Colonic mucosa (tissue), 4 donors: ENCODE measurements around the gene DHX34. TPM values are rescaled to one million over a fixed set of nuclear protein-coding genes. Genes with fewer than 3 reads are reported as not detected.

ENCODE experiments used
- DNase-seq: peaks from one replicate; pipeline ENCODE4 v3.0.0-alpha.2; 2020
- H3K27ac ChIP-seq: fragments of 200-600 bp; one replicate; pipeline ENCODE4 v1.8.0; 2021
- H3K27me3 ChIP-seq: fragments of 200-600 bp; one replicate; pipeline ENCODE4 v1.8.0; 2021
- H3K36me3 ChIP-seq: fragments of 200-600 bp; one replicate; pipeline ENCODE4 v1.8.0; 2021
- H3K4me1 ChIP-seq: fragments of 200-600 bp; one replicate; pipeline ENCODE4 v1.8.0; 2021; ENCODE audit warnings: mild to moderate bottlenecking
- H3K4me3 ChIP-seq: fragments of 200-600 bp; one replicate; pipeline ENCODE4 v1.8.0; 2021
- H3K9ac ChIP-seq, 2 donors: one replicate each; pipeline ENCODE4 v1.7.0; 2013; ENCODE audit warnings: control low read depth in 2 of 2, low read depth in 2 of 2, low read length in 2 of 2
- H3K9me3 ChIP-seq: fragments of 200-600 bp; one replicate; pipeline ENCODE4 v1.8.0; 2021
- CTCF ChIP-seq: fragments of 200-600 bp; IDR thresholded peaks from one replicate; pipeline ENCODE4 v1.8.0; 2022; ENCODE audit warnings: antibody characterized with exemption, mild to moderate bottlenecking
- intact Hi-C: fragments of 100-400 bp; cut with DNase I; formaldehyde crosslinking; loops from one replicate; pipeline ENCODE4 v1.14.1; 2022
- total RNA-seq, 2 donors: library from RNA; stranded (reverse); fragmentation: NEBNext Ultra II Directional in 1 of 2; extraction: Animal tissue kit (Norgen Biotek cat#: 25700) in 1 of 2; gene quantifications; one replicate each; pipeline ENCODE4 v1.2.1, GENCODE V29; 2021
- donor health status: healthy.
- donor health status: DM: no; HTN: no; CAD: no.
- donor health status: DM: no; HTN: no; CAD: no.

DHX34 gene
- total RNA-seq, 2 donors from 2014 or later: 6.3 to 17.8 TPM

- no peak overlapping the region for H3K27ac ChIP-seq
- H3K36me3 ChIP-seq: no peaks in the 10 kb centered on the region
- H3K9ac ChIP-seq: no peak overlapping the region
- DNase-seq: no peak
- intact Hi-C loops: no loop called here
- no peaks in the 10 kb centered on the region for H3K9me3 ChIP-seq
- H3K4me3 ChIP-seq: no peak overlapping the region
- no peak for TF ChIP-seq CTCF
- H3K4me1 ChIP-seq: no peaks in the 10 kb centered on the region
- no peaks in the 10 kb centered on the region for H3K27me3 ChIP-seq
Measured at GRCh38 chr19:47404334-47405196, 55.5 kb downstream of the DHX34 start.

GRCh38 chr19:47405197-47405550 lies 56.1 kb downstream of the DHX34 start:
- no peaks in the 10 kb centered on the region for H3K9me3 ChIP-seq
- no peaks in the 10 kb centered on the region for H3K4me1 ChIP-seq
- H3K27ac ChIP-seq: no peak overlapping the region
- no peaks in the 10 kb centered on the region for H3K36me3 ChIP-seq
- intact Hi-C loops: no loop called here
- TF ChIP-seq CTCF: no peak
- H3K9ac ChIP-seq: no peak overlapping the region
- H3K4me3 ChIP-seq: no peak overlapping the region
- DNase-seq: no peak
- H3K27me3 ChIP-seq: no peaks in the 10 kb centered on the region

GRCh38 chr19:47405854-47406417 lies 56.8 kb downstream of the DHX34 start:
- no peaks in the 10 kb centered on the region for H3K36me3 ChIP-seq
- H3K27ac ChIP-seq: no peak overlapping the region
- H3K9me3 ChIP-seq: no peaks in the 10 kb centered on the region
- no peak overlapping the region for H3K9ac ChIP-seq
- intact Hi-C loops: no loop called here
- H3K4me1 ChIP-seq: no peaks in the 10 kb centered on the region
- no peak for DNase-seq
- no peaks in the 10 kb centered on the region for H3K27me3 ChIP-seq
- TF ChIP-seq CTCF: no peak
- H3K4me3 ChIP-seq: no peak overlapping the region

- DNase-seq: no peak
- Histone ChIP-seq H3K4me3 (no peak overlapping the region), H3K9ac (no peak overlapping the region), H3K4me1 (no peaks in the 10 kb centered on the region), H3K9me3 (no peaks in the 10 kb centered on the region), H3K27ac (no peak overlapping the region), H3K27me3 (no peaks in the 10 kb centered on the region), H3K36me3 (no peaks in the 10 kb centered on the region)
- TF ChIP-seq CTCF: no peak
- intact Hi-C loops: no loop called here
Measured at GRCh38 chr19:47406711-47407416, 57.7 kb downstream of the DHX34 start.

- no peak overlapping the region for H3K9ac ChIP-seq
- no peak overlapping the region for H3K27ac ChIP-seq
- H3K4me3 ChIP-seq: no peak overlapping the region
- H3K36me3 ChIP-seq: no peaks in the 10 kb centered on the region
- no peak for DNase-seq
- intact Hi-C loops: no loop called here
- H3K27me3 ChIP-seq: no peaks in the 10 kb centered on the region
- TF ChIP-seq CTCF: no peak
- H3K9me3 ChIP-seq: no peaks in the 10 kb centered on the region
- no peaks in the 10 kb centered on the region for H3K4me1 ChIP-seq
Measured at GRCh38 chr19:47407417-47407774, 58.3 kb downstream of the DHX34 start.
